HG03558 (cell line): ENCODE data around the gene SH3BP2.
"Not testable (repeated sequence)": the region's sequence is repeated elsewhere in the genome, so short reads cannot be mapped to it uniquely, and the experiment has no call there.

ENCODE experiments used
- ATAC-seq: cut with Tn5 transposase; IDR thresholded peaks from one replicate; pipeline ENCODE4 v1.9.1; 2021; ENCODE audit warnings: moderate number of reproducible peaks; ENCODE audit not compliant: unreplicated experiment; ENCODE audit errors: extremely low read depth

The SH3BP2 gene

DNA sequence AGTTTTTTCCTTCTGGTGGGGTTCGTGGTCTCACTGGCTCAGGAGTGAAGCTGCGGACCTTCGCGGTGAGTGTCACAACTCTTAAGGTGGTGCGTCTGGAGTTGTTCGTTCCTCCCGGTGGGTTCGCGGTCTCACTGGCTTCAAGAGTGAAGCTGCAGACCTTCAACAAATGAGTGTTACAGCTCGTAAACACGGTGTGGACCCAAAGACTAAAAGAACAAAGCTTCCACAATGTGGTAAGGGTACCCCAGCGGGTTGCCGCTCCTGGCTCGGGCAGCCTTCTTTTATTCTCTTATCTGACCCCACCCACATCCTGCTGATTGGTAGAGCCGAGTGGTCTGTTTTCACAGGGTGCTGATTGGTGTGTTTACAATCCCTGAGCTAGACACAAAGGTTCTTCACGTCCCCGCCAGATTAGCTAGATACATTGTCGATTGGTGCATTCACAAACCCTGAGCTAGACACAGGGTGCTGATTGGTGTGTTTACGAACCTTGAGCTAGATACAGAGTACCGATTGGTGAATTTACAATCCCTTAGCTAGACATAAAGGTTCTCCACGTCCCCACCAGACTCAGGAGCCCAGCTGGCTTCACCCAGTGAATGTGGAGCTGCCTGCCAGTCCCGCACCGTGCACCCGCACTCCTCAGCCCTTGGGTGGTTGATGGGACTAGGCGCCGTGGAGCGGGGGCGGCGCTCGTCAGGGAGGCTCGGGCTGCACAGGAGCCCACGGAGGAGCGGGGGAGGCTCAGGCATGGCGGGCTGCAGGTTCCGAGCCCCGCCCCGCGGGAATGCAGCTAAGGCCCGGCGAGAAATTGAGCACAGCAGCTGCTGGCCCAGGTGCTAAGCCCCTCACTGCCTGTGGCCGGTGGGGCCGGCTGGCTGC is 30.2 kb upstream of the SH3BP2 start:
- ATAC-seq, result not testable (repeated sequence)

GRCh38 chr4:2763511-2763967 is 29.3 kb upstream of the SH3BP2 start:
- no peak for ATAC-seq

DNA sequence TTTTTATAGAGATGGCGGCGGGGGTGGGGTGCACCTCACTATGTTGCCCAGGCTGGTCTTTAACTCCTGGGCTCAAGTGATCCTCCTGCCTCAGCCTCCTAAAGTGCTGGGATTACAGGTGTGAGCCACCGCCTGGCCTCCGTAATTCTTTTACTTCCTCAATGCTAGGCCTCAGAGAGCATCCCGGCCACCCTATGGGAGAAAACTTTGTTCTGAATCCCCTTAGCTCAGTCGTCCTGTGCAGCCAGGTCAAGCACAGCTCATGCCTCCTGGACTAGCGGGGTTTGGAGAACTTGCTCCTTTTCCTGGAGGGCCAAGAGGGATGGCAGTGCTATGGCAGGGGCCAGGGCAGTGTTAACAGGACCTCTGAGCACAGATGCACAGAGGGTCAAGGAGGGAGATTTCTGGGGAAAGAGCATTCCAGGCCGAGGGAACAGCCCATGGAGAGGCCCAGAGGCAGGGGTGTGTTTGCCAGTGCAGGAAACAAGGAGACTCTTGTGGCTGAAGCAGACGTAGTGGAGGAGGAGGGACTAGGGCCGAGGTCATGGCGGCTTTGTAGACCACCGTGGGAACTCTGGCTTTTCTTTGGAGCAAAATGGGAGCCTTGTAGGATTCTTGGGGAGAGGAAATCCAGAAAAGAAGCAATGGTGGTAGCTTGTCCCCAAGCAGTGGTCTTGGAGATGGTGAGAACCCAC is 26.9 kb upstream of the SH3BP2 start:
- ATAC-seq, result no peak

DNA sequence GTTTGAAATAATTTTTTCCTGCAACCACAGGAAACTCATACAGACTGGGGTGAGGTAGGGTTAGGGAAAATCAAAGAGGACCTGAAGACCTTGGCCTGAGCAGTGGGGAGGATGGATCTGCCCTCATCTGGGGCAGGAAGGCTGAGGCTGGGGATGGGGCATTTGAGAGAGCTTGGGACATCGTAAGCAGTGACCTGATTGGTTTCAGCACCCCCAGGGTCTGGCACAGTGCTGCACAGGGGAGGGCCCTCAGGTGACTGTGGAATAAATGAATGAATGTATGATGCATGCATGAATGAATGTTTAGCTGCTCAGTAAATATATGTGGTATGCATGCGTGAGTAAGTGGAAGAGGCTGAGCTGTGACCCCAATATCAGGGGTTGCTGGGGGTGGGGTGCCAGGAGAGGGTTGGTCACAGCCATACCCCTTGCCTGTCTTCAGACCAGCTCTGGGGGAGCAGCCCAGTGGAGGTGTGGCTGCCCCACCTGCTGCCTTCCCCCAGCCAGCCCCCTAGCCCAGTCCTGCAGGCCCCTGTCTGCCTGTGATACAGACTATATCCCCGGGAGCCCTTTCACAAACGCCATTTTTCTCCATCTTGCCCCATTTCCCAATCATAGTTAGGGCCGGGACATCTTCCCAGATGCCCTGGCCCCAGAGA is 25.7 kb upstream of the SH3BP2 start:
- ATAC-seq, result no peak

DNA sequence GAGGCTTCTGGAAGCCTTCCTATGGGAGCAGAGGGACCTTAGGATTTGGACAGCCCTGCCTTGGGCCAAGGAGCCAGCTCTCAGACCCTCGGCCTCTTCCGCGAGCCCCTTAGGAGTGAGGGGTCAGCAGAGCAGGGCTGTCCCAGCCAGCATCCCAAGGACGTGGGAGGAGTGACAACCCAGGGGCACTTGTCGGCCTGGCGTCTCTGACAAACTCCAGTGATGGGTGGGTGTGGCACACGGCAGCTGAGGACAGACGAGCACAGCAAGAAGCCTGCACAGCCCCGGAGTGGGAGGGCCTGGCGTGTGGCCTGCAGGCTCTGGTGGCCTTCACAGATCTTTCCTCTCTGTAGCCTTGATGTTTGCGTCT is 25.2 kb upstream of the SH3BP2 start:
- no peak for ATAC-seq

GRCh38 chr4:2768124-2768523 is 24.8 kb upstream of the SH3BP2 start:
- ATAC-seq, result no peak

- ATAC-seq, result no peak
Observed at GRCh38 chr4:2768921-2769336, 24.0 kb upstream of the SH3BP2 start.

- no peak for ATAC-seq
Observed at GRCh38 chr4:2771264-2771663, 21.6 kb upstream of the SH3BP2 start.

GRCh38 chr4:2780643-2781042 is 12.2 kb upstream of the SH3BP2 start:
- ATAC-seq, result not testable (repeated sequence)

- ATAC-seq, result no peak
Observed at GRCh38 chr4:2781911-2782310, 11.0 kb upstream of the SH3BP2 start.

DNA sequence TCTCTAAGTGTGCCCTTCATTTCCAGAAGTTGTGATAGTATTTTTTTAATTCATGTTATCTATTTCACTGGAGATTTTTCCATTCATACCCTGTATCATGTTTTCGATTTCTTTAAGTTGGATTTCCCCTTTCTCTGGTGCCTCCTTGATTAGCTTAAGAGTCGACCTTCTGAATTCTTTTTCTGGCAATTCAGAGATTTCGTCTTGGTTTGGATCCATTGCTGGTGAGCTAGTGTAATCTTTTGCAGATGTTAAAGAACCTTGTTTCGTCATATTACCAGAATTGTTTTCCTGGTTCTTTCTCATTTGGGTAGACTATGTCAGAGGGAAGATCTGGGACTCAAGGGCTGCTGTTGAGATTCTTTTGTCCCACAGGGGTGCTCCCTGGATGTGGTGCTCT is 9.1 kb upstream of the SH3BP2 start:
- no peak for ATAC-seq

DNA sequence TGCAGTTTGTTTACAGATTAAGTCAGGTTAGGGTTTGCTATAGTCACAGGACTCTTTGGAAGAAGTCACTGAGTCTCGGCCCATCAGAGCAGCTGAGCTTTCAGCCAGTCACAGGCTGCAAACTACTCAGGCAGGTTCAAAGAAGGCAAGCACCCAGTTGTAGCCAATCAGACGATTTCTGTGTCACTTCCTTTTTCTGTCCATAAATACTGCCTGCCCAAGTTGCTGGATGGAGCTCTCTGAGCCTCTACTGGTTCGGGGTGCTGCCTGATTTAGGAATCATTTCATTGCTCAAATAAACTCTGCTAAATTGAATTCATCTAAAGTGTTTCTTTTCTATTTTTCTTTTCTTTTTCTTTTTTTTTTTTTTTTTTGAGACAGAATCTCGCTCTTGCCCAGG is 7.3 kb upstream of the SH3BP2 start:
- no peak for ATAC-seq

DNA sequence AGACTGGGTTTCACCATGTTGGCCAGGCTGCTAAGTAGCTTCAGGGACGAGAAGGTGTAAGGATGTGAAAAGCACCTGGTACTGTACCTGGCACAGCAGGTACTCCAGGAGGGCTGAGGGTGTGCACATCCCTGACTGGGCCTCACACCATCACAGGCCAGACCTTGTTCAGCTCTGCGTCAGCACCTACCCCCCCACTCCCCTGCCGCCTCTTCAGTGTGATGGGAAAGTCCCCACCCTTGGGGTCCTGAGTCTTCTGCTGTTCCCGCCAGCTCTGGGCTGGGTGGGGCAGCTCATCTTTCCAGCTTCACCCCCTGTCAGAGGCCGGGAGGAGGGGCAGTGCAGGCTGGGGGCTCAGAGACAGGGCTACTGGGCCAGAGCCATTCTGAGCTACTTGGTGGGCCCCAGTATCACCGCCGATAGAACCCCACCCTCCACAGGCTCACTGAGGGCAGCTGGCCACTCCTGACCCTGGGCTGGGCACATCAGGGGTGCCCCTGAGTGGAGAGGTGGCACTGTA is 6.7 kb upstream of the SH3BP2 start:
- no peak for ATAC-seq

GRCh38 chr4:2786794-2787229 is 6.1 kb upstream of the SH3BP2 start:
- no peak for ATAC-seq

- ATAC-seq, result no peak
Observed at GRCh38 chr4:2787230-2788100, 5.4 kb upstream of the SH3BP2 start.

- ATAC-seq, result no peak
Observed at GRCh38 chr4:2788101-2788500, 4.8 kb upstream of the SH3BP2 start.

DNA sequence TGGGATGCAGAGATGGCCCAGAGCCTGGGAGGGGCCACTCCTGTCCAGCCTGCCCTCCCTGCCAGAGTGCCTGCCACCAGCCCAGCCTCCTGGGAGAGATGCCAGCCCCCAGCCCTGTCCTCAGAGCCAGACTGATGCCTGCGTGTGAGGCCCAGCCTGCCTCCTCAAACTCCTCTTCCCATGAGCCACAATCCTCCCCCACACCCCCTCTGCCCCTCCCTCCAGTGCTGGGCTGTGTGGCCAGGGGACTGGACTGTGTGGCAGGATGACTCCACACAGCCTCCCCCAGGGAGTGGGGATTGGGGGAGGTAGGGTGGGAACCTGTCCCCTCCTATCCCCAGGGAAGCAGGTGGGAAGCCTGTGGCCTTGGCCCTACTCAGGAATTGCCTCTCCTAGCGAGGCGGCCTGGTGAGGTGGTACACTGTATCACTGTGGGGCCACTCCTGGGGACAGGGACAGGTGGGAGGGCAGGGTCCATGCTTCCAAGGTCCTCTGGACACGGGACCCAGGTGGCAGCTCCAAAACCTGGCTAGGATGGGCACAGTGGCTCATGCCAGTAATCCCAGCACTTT is 4.3 kb upstream of the SH3BP2 start:
- no peak for ATAC-seq

- no peak for ATAC-seq
Observed at GRCh38 chr4:2789351-2789750, 3.5 kb upstream of the SH3BP2 start.

DNA sequence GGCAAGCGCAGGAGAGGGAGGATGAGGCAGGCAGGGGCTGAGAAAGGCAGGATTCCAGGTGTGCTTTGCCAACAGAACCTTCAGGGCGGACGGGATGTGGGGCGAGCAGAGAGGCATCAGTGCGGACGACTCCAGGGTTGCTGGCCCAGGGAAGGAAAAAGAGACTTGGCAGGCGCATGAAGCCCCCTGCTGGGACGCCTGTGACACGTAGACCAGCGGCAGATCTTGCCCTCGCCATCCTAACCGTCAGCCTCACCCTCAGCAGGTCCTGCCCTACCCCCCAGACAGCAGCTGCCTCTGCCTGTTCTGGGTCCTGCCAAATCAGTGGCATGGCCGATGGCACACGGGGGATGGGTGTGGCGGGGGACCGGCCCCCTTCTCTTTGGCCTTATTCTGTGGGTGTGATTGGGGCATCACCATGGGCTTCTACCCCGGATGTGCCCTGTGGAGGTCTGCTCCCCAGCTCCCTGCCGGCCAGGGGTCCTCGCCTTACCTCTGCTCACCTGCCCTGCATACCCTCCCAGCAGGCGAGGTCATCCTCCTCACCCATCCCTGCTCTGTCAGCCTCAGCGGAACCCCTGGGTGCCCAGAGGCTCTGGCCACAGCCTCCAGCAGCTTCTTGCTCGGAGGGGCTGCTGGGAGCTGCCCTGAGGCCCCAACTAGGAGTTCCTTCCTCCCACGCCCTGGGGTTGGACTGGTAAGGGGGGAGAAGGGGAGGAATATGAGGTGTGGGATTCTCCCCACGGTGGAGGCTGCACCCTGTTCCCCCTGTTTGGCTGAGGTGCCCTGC is 2.9 kb upstream of the SH3BP2 start:
- ATAC-seq, result no peak
